Activated naive CD4-positive, alpha-beta T cell treated with anti-CD3 and anti-CD28 coated beads, Interleukin-2, amount 50 U/mL, for 24 hours (primary cell): ENCODE measurements around the gene ATG3.

Experiments used
- H3K27ac Mint-ChIP-seq: one replicate; pipeline ENCODE4 v1.8.0; 2021; ENCODE audit warnings: mild to moderate bottlenecking, mixed read lengths
- H3K27me3 Mint-ChIP-seq: one replicate; pipeline ENCODE4 v1.8.0; 2021; ENCODE audit warnings: mixed read lengths
- H3K36me3 Mint-ChIP-seq: one replicate; pipeline ENCODE4 v1.8.0; 2021; ENCODE audit warnings: mixed read lengths
- H3K4me1 Mint-ChIP-seq: one replicate; pipeline ENCODE4 v1.8.0; 2021; ENCODE audit warnings: mixed read lengths
- H3K4me3 Mint-ChIP-seq: one replicate; pipeline ENCODE4 v1.8.0; 2021; ENCODE audit warnings: mild to moderate bottlenecking, mixed read lengths
- H3K9me3 Mint-ChIP-seq: one replicate; pipeline ENCODE4 v1.8.0; 2021; ENCODE audit warnings: mixed read lengths

ATG3 gene

GRCh38 chr3:112561734-112562529 lies at the start of gene ATG3, which contains the start of gene SLC35A5:
Gene ATG3, minus strand, starts transcription at chr3:112561962. Its CDS starts 434 bp downstream, at chr3:112561528.
Gene SLC35A5, plus strand, starts transcription at chr3:112562045. Its CDS starts 1,359 bp downstream, at chr3:112563404.
- Mint-ChIP-seq H3K27ac (peak within 1 kb of the TSS; percentile 99), H3K4me3 (peak within 1 kb of the TSS; percentile 94), H3K9me3 (no peaks in the 10 kb centered on the region), H3K36me3 (peaks cover 20% of the 10 kb centered on the region), H3K4me1 (peaks cover 67% of the 10 kb centered on the region), H3K27me3 (no peaks in the 10 kb centered on the region)

- Mint-ChIP-seq H3K36me3 (no peaks in the 10 kb centered on the region), H3K27ac (no peak overlapping the region), H3K27me3 (peaks cover 2% of the 10 kb centered on the region), H3K4me1 (no peaks in the 10 kb centered on the region), H3K4me3 (no peak overlapping the region), H3K9me3 (no peaks in the 10 kb centered on the region)
Measured at GRCh38 chr3:112610121-112610520, 48.4 kb upstream of the ATG3 start.

GRCh38 chr3:112607863-112608262 lies 46.1 kb upstream of the ATG3 start:
- H3K9me3 Mint-ChIP-seq = no peaks in the 10 kb centered on the region
- H3K4me1 Mint-ChIP-seq = no peaks in the 10 kb centered on the region
- H3K4me3 Mint-ChIP-seq = no peak overlapping the region
- no peaks in the 10 kb centered on the region for H3K36me3 Mint-ChIP-seq
- H3K27ac Mint-ChIP-seq = no peak overlapping the region
- H3K27me3 Mint-ChIP-seq = peaks cover 2% of the 10 kb centered on the region

GRCh38 chr3:112606098-112606497 lies 44.3 kb upstream of the ATG3 start:
- peaks cover 8% of the 10 kb centered on the region for H3K4me1 Mint-ChIP-seq
- peaks cover 2% of the 10 kb centered on the region for H3K27me3 Mint-ChIP-seq
- H3K36me3 Mint-ChIP-seq = no peaks in the 10 kb centered on the region
- H3K27ac Mint-ChIP-seq = no peak overlapping the region
- no peaks in the 10 kb centered on the region for H3K9me3 Mint-ChIP-seq
- no peak overlapping the region for H3K4me3 Mint-ChIP-seq

GRCh38 chr3:112605285-112605684 lies 43.5 kb upstream of the ATG3 start:
- no peaks in the 10 kb centered on the region for H3K36me3 Mint-ChIP-seq
- H3K27me3 Mint-ChIP-seq = peaks cover 2% of the 10 kb centered on the region
- H3K4me1 Mint-ChIP-seq = peaks cover 8% of the 10 kb centered on the region
- no peaks in the 10 kb centered on the region for H3K9me3 Mint-ChIP-seq
- no peak overlapping the region for H3K27ac Mint-ChIP-seq
- H3K4me3 Mint-ChIP-seq = no peak overlapping the region

GRCh38 chr3:112604536-112604935 lies 42.8 kb upstream of the ATG3 start:
- H3K27ac Mint-ChIP-seq = no peak overlapping the region
- H3K27me3 Mint-ChIP-seq = peaks cover 2% of the 10 kb centered on the region
- H3K36me3 Mint-ChIP-seq = no peaks in the 10 kb centered on the region
- no peak overlapping the region for H3K4me3 Mint-ChIP-seq
- H3K9me3 Mint-ChIP-seq = no peaks in the 10 kb centered on the region
- peaks cover 8% of the 10 kb centered on the region for H3K4me1 Mint-ChIP-seq

- H3K27ac Mint-ChIP-seq = peak overlapping the region; percentile 1
- no peaks in the 10 kb centered on the region for H3K9me3 Mint-ChIP-seq
- peaks cover 2% of the 10 kb centered on the region for H3K27me3 Mint-ChIP-seq
- no peak overlapping the region for H3K4me3 Mint-ChIP-seq
- H3K4me1 Mint-ChIP-seq = peaks cover 8% of the 10 kb centered on the region
- H3K36me3 Mint-ChIP-seq = peaks cover under 1% of the 10 kb centered on the region
Measured at GRCh38 chr3:112602217-112602838, 40.6 kb upstream of the ATG3 start.

GRCh38 chr3:112598731-112599130 lies 37.0 kb upstream of the ATG3 start:
- H3K27ac Mint-ChIP-seq = no peak overlapping the region
- no peak overlapping the region for H3K4me3 Mint-ChIP-seq
- no peaks in the 10 kb centered on the region for H3K9me3 Mint-ChIP-seq
- H3K4me1 Mint-ChIP-seq = peaks cover 8% of the 10 kb centered on the region
- no peaks in the 10 kb centered on the region for H3K27me3 Mint-ChIP-seq
- peaks cover 11% of the 10 kb centered on the region for H3K36me3 Mint-ChIP-seq

- peaks cover under 1% of the 10 kb centered on the region for H3K9me3 Mint-ChIP-seq
- no peaks in the 10 kb centered on the region for H3K27me3 Mint-ChIP-seq
- H3K4me1 Mint-ChIP-seq = peaks cover 8% of the 10 kb centered on the region
- peaks cover 16% of the 10 kb centered on the region for H3K36me3 Mint-ChIP-seq
- no peak overlapping the region for H3K27ac Mint-ChIP-seq
- H3K4me3 Mint-ChIP-seq = no peak overlapping the region
Measured at GRCh38 chr3:112597945-112598344, 36.2 kb upstream of the ATG3 start.

GRCh38 chr3:112594856-112595255 lies 33.1 kb upstream of the ATG3 start:
- Mint-ChIP-seq H3K4me3 (no peak overlapping the region), H3K27me3 (no peaks in the 10 kb centered on the region), H3K4me1 (peaks cover 8% of the 10 kb centered on the region), H3K27ac (no peak overlapping the region), H3K9me3 (peaks cover 9% of the 10 kb centered on the region), H3K36me3 (peaks cover 42% of the 10 kb centered on the region)

GRCh38 chr3:112593258-112593657 lies 31.5 kb upstream of the ATG3 start:
- Mint-ChIP-seq H3K36me3 (peaks cover 51% of the 10 kb centered on the region), H3K27ac (no peak overlapping the region), H3K27me3 (no peaks in the 10 kb centered on the region), H3K4me3 (no peak overlapping the region), H3K4me1 (peaks cover 8% of the 10 kb centered on the region), H3K9me3 (peaks cover 9% of the 10 kb centered on the region)

- Mint-ChIP-seq H3K4me1 (peaks cover 12% of the 10 kb centered on the region), H3K4me3 (no peak overlapping the region), H3K9me3 (peaks cover 2% of the 10 kb centered on the region), H3K27me3 (no peaks in the 10 kb centered on the region), H3K36me3 (peaks cover 47% of the 10 kb centered on the region), H3K27ac (no peak overlapping the region)
Measured at GRCh38 chr3:112587336-112587735, 25.6 kb upstream of the ATG3 start.

GRCh38 chr3:112585782-112586181 lies 24.0 kb upstream of the ATG3 start:
- Mint-ChIP-seq H3K4me3 (no peak overlapping the region), H3K27ac (no peak overlapping the region)

GRCh38 chr3:112583105-112583504 lies 21.3 kb upstream of the ATG3 start:
- H3K27ac Mint-ChIP-seq = no peak overlapping the region
- no peak overlapping the region for H3K4me3 Mint-ChIP-seq
- H3K9me3 Mint-ChIP-seq = no peaks in the 10 kb centered on the region
- peaks cover 28% of the 10 kb centered on the region for H3K36me3 Mint-ChIP-seq
- H3K27me3 Mint-ChIP-seq = no peaks in the 10 kb centered on the region
- peaks cover 12% of the 10 kb centered on the region for H3K4me1 Mint-ChIP-seq

More at GRCh38 chr3:112585782-112586181, 24.0 kb upstream of the ATG3 start:
- H3K27me3 Mint-ChIP-seq = no peaks in the 10 kb centered on the region
- H3K4me1 Mint-ChIP-seq = peaks cover 12% of the 10 kb centered on the region
- H3K9me3 Mint-ChIP-seq = no peaks in the 10 kb centered on the region
- peaks cover 37% of the 10 kb centered on the region for H3K36me3 Mint-ChIP-seq

- H3K27me3 Mint-ChIP-seq = no peaks in the 10 kb centered on the region
- no peak overlapping the region for H3K27ac Mint-ChIP-seq
- no peaks in the 10 kb centered on the region for H3K9me3 Mint-ChIP-seq
- peaks cover 23% of the 10 kb centered on the region for H3K36me3 Mint-ChIP-seq
- no peak overlapping the region for H3K4me3 Mint-ChIP-seq
- peaks cover 9% of the 10 kb centered on the region for H3K4me1 Mint-ChIP-seq
Measured at GRCh38 chr3:112582244-112582874, 20.6 kb upstream of the ATG3 start.

GRCh38 chr3:112579697-112580096 lies 17.9 kb upstream of the ATG3 start:
- H3K27ac Mint-ChIP-seq = no peak overlapping the region
- no peak overlapping the region for H3K4me3 Mint-ChIP-seq
- H3K27me3 Mint-ChIP-seq = no peaks in the 10 kb centered on the region
- peaks cover 9% of the 10 kb centered on the region for H3K4me1 Mint-ChIP-seq
- H3K36me3 Mint-ChIP-seq = peaks cover 14% of the 10 kb centered on the region
- H3K9me3 Mint-ChIP-seq = no peaks in the 10 kb centered on the region
